Neural cell (in vitro differentiated cells): ENCODE data around the gene AFF1. TPM values are rescaled to one million over a fixed set of nuclear protein-coding genes. Genes with fewer than 3 reads are reported as not detected.

Experiments used
- H2AFZ ChIP-seq: fragments of 200-600, 300-800 bp; sonication (generic), shearing (Covaris generic); 2 replicates; pipeline ENCODE4 v1.6.0; 2014; ENCODE audit warnings: low read depth, mild to moderate bottlenecking, antibody characterized with exemption, low read length, moderate library complexity
- H3F3A ChIP-seq: fragments of 200-600 bp; shearing (Covaris generic); 2 replicates; pipeline ENCODE4 v1.6.1; 2016; ENCODE audit warnings: mild to moderate bottlenecking, moderate library complexity, mixed read lengths, antibody characterized with exemption, low read length; ENCODE audit not compliant: insufficient read depth, poor library complexity, severe bottlenecking
- H3K27ac ChIP-seq: fragments of 200-600, 300-800 bp; sonication (generic), shearing (Covaris generic); 2 replicates; pipeline ENCODE4 v1.5.1; 2014; ENCODE audit warnings: mild to moderate bottlenecking, low read length, moderate library complexity
- H3K27me3 ChIP-seq: fragments of 300-800, 200-600 bp; sonication (generic), shearing (Covaris generic); 2 replicates; pipeline ENCODE4 v1.6.0; 2014; ENCODE audit warnings: mild to moderate bottlenecking, low read depth, low read length, moderate library complexity; ENCODE audit not compliant: insufficient read depth
- H3K36me3 ChIP-seq: fragments of 300-800, 200-600 bp; sonication (generic), shearing (Covaris generic); 2 replicates; pipeline ENCODE4 v1.5.1; 2014; ENCODE audit warnings: mild to moderate bottlenecking, antibody characterized with exemption, low read length, moderate library complexity; ENCODE audit not compliant: insufficient read depth
- H3K4me2 ChIP-seq: fragments of 300-800, 200-600 bp; sonication (generic), shearing (Covaris generic); 2 replicates; pipeline ENCODE4 v1.6.0; 2014; ENCODE audit warnings: mild to moderate bottlenecking, low read length
- H3K4me3 ChIP-seq: fragments of 300-800, 200-600 bp; sonication (generic), shearing (Covaris generic); 2 replicates; pipeline ENCODE4 v1.5.1; 2014; ENCODE audit warnings: mild to moderate bottlenecking, low read length, moderate library complexity
- H3K79me2 ChIP-seq: fragments of 200-600 bp; shearing (Covaris generic); replicated peaks from 2 replicates; pipeline ENCODE4 v1.6.0; 2014; ENCODE audit warnings: mild to moderate bottlenecking, low read length, moderate library complexity; ENCODE audit not compliant: insufficient read depth
- H3K9ac ChIP-seq: fragments of 300-800, 200-600 bp; sonication (generic), shearing (Covaris generic); 2 replicates; pipeline ENCODE4 v1.6.1; 2016; ENCODE audit warnings: mild to moderate bottlenecking, low read length, mixed read lengths
- H3K9me2 ChIP-seq: fragments of 200-600 bp; shearing (Covaris generic); 2 replicates; pipeline ENCODE4 v1.6.1; 2016; ENCODE audit warnings: mild to moderate bottlenecking, low read length, mixed read lengths; ENCODE audit not compliant: insufficient read depth
- H3K9me3 ChIP-seq: fragments of 200-600, 300-800 bp; sonication (generic), shearing (Covaris generic); 2 replicates; pipeline ENCODE4 v1.6.1; 2016; ENCODE audit warnings: mild to moderate bottlenecking, mixed run types, low read length, moderate library complexity, mixed read lengths
- H4K20me1 ChIP-seq: fragments of 200-600 bp; shearing (Covaris generic); 2 replicates; pipeline ENCODE4 v1.6.1; 2016; ENCODE audit warnings: mild to moderate bottlenecking, mixed run types; ENCODE audit not compliant: insufficient read depth
- EP300 ChIP-seq: fragments of 450-650 bp; conservative IDR thresholded peaks from 2 replicates; pipeline ENCODE4 v1.6.1; 2014; ENCODE audit warnings: antibody characterized with exemption, mild to moderate bottlenecking, moderate library complexity; ENCODE audit not compliant: poor library complexity, severe bottlenecking
- EZH2 ChIP-seq: fragments of 200-600, 300-800 bp; shearing (Covaris generic), sonication (generic); IDR thresholded peaks from 2 replicates; pipeline ENCODE4 v1.6.1; 2014; ENCODE audit warnings: antibody characterized with exemption, low read length, borderline replicate concordance, mild to moderate bottlenecking; ENCODE audit not compliant: insufficient read depth, poor library complexity, severe bottlenecking
- MXI1 ChIP-seq: fragments of 450-650 bp; conservative IDR thresholded peaks from 2 replicates; pipeline ENCODE4 v1.6.1; 2014; ENCODE audit warnings: antibody characterized with exemption, mild to moderate bottlenecking; ENCODE audit not compliant: poor library complexity, severe bottlenecking
- POLR2AphosphoS5 ChIP-seq: IDR thresholded peaks from 2 replicates; pipeline ENCODE4 v1.6.1; 2012
- RAD21 ChIP-seq: fragments of 450-650 bp; conservative IDR thresholded peaks from 2 replicates; pipeline ENCODE4 v1.6.1; 2014; ENCODE audit warnings: antibody characterized with exemption, mild to moderate bottlenecking, moderate library complexity
- SMC3 ChIP-seq: fragments of 450-650 bp; conservative IDR thresholded peaks from 2 replicates; pipeline ENCODE4 v1.6.1; 2014; ENCODE audit warnings: antibody characterized with exemption, mild to moderate bottlenecking, moderate library complexity; ENCODE audit not compliant: poor library complexity
- TAF1 ChIP-seq: IDR thresholded peaks from 2 replicates; pipeline ENCODE4 v1.6.1; 2012; ENCODE audit warnings: low read depth
- polyA plus RNA-seq: library from polyadenylated mRNA; depleted of rRNA; stranded (reverse); fragments of >200 nt; gene quantifications from 2 replicates; pipeline ENCODE4 v1.2.3, GENCODE V29; 2014
- TF ChIP-seq, protein P1 (sequence below): fragments of 450-650 bp; IDR thresholded peaks from 2 replicates; pipeline ENCODE4 v1.5.1; 2014; ENCODE audit warnings: antibody characterized with exemption, mild to moderate bottlenecking, moderate library complexity; ENCODE audit not compliant: poor library complexity, severe bottlenecking
- TF ChIP-seq, protein P2 (sequence below): IDR thresholded peaks from 2 replicates; pipeline ENCODE4 v1.6.1; 2012; ENCODE audit warnings: borderline replicate concordance

AFF1 gene
- polyA plus RNA-seq, 1 donor from 2014 or later: 0.63 TPM

DNA sequence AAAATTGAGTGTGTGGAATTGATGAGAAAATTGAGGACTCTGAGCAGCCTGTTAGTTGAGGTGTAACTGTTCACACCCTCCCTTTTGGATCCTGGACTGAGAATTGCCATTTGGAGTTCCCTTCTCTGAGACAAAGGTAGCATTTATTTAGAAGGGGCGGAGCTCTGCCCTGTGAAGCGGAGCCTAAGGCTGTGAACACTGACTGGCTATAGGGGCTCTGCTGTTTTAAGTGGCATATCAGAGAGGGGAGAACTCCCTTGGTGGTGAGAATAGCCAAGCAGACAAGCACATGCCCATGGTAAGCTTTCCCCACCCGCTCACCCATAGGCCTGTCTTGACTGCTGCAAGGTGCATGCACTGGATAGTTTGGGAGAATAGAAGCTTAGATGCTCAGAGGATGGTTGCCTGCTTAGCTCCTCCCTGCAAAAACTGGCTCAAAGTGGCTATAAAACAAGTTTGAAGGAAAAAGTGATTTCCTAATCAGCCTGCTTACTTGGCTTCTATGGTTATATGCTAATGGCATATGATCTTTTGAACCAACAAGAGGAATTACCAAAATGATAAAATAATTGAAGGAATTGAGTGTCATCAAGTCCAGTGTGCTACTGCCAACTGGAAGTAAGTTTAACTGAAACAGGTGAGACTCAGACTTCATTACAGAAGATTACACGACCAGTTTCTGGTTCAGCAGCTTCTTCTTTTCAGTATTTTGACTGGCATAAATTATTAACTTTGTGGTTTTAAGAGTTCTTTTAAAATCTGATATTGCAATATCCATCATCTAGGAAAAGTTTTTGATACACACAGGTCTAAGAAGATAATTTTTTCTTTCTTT is 108.4 kb downstream of the AFF1 start:
- peaks cover 34% of the 10 kb centered on the region for H3K79me2 ChIP-seq
- H4K20me1 ChIP-seq: no peaks in the 10 kb centered on the region
- no peaks in the 10 kb centered on the region for H3K9me3 ChIP-seq
- peaks cover 6% of the 10 kb centered on the region for H3F3A ChIP-seq
- H3K27ac ChIP-seq: no peak overlapping the region
- TF ChIP-seq POLR2AphosphoS5: no peak
- TF ChIP-seq MXI1: no peak
- TF ChIP-seq TAF1: no peak
- no peak for TF ChIP-seq EP300
- no peak for TF ChIP-seq EZH2
- no peak for TF ChIP-seq RAD21
- TF ChIP-seq SMC3: no peak
- TF ChIP-seq, protein P1, sequence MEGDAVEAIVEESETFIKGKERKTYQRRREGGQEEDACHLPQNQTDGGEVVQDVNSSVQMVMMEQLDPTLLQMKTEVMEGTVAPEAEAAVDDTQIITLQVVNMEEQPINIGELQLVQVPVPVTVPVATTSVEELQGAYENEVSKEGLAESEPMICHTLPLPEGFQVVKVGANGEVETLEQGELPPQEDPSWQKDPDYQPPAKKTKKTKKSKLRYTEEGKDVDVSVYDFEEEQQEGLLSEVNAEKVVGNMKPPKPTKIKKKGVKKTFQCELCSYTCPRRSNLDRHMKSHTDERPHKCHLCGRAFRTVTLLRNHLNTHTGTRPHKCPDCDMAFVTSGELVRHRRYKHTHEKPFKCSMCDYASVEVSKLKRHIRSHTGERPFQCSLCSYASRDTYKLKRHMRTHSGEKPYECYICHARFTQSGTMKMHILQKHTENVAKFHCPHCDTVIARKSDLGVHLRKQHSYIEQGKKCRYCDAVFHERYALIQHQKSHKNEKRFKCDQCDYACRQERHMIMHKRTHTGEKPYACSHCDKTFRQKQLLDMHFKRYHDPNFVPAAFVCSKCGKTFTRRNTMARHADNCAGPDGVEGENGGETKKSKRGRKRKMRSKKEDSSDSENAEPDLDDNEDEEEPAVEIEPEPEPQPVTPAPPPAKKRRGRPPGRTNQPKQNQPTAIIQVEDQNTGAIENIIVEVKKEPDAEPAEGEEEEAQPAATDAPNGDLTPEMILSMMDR: no peak
- TF ChIP-seq, protein P2, sequence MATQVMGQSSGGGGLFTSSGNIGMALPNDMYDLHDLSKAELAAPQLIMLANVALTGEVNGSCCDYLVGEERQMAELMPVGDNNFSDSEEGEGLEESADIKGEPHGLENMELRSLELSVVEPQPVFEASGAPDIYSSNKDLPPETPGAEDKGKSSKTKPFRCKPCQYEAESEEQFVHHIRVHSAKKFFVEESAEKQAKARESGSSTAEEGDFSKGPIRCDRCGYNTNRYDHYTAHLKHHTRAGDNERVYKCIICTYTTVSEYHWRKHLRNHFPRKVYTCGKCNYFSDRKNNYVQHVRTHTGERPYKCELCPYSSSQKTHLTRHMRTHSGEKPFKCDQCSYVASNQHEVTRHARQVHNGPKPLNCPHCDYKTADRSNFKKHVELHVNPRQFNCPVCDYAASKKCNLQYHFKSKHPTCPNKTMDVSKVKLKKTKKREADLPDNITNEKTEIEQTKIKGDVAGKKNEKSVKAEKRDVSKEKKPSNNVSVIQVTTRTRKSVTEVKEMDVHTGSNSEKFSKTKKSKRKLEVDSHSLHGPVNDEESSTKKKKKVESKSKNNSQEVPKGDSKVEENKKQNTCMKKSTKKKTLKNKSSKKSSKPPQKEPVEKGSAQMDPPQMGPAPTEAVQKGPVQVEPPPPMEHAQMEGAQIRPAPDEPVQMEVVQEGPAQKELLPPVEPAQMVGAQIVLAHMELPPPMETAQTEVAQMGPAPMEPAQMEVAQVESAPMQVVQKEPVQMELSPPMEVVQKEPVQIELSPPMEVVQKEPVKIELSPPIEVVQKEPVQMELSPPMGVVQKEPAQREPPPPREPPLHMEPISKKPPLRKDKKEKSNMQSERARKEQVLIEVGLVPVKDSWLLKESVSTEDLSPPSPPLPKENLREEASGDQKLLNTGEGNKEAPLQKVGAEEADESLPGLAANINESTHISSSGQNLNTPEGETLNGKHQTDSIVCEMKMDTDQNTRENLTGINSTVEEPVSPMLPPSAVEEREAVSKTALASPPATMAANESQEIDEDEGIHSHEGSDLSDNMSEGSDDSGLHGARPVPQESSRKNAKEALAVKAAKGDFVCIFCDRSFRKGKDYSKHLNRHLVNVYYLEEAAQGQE: no peak
- H3K4me3 ChIP-seq: no peak overlapping the region
- H3K9ac ChIP-seq: no peak overlapping the region
- no peaks in the 10 kb centered on the region for H3K9me2 ChIP-seq
- H3K27me3 ChIP-seq: no peaks in the 10 kb centered on the region
- no peak overlapping the region for H3K4me2 ChIP-seq
- H3K36me3 ChIP-seq: no peaks in the 10 kb centered on the region
- H2AFZ ChIP-seq: no peak overlapping the region

DNA sequence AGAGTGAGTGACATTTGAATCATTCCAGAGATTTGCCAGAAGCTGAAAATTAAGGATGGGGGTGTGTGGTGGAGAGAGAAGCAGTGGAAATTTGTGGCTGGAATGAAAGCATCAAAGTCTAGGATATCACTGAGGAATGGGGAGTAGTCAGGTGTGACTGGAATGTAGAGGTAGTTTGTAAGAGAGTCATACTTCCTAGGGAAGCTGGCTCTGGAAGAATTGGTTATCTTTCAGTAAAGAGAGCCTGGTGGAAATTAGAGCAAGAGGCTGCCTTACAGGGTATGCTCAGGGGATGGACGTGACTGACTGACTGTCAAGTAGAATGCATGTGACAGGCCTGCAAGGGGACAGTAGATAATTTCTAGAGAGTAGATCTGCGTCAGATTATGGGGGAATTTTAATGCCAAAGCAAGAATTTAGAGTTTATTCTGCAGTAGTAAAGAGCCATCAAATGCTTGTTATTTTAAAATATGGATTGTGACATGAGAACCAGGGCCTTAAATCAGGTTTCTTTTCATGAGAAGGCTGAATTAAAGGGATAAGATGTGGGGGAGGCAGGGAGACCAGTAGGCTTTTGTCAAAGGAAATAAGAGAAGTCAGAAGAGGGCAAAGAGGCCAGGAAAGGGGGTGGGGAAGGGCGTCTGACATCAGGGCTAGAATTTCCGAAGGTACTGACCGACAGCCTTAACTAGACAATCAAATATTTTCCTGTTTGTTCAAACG is 109.9 kb downstream of the AFF1 start:
- H3K9ac ChIP-seq: no peak overlapping the region
- H3K9me2 ChIP-seq: no peaks in the 10 kb centered on the region
- no peak overlapping the region for H3K4me3 ChIP-seq
- no peaks in the 10 kb centered on the region for H3F3A ChIP-seq
- H4K20me1 ChIP-seq: no peaks in the 10 kb centered on the region
- H3K9me3 ChIP-seq: no peaks in the 10 kb centered on the region
- no peak overlapping the region for H2AFZ ChIP-seq
- no peaks in the 10 kb centered on the region for H3K27me3 ChIP-seq
- peaks cover 34% of the 10 kb centered on the region for H3K79me2 ChIP-seq
- no peak overlapping the region for H3K27ac ChIP-seq
- no peaks in the 10 kb centered on the region for H3K36me3 ChIP-seq
- no peak for TF ChIP-seq EZH2
- no peak for TF ChIP-seq TAF1
- TF ChIP-seq EP300: no peak
- no peak for TF ChIP-seq POLR2AphosphoS5
- TF ChIP-seq RAD21: no peak
- TF ChIP-seq MXI1: no peak
- TF ChIP-seq, protein P2: no peak
- no peak for TF ChIP-seq SMC3
- TF ChIP-seq, protein P1: no peak
- peak overlapping the region; percentile 18 for H3K4me2 ChIP-seq
